Measurements from ENCODE around the gene IRX3. TPM values are rescaled to one million over a fixed set of nuclear protein-coding genes. Genes with fewer than 3 reads are reported as not detected.
A peak's percentile ranks its signal among the peaks of the same experiment; 100 is the strongest.

Gene IRX3
- total RNA-seq, 2 donors from 2014 or later: 5.0 to 6.2 TPM

DNA sequence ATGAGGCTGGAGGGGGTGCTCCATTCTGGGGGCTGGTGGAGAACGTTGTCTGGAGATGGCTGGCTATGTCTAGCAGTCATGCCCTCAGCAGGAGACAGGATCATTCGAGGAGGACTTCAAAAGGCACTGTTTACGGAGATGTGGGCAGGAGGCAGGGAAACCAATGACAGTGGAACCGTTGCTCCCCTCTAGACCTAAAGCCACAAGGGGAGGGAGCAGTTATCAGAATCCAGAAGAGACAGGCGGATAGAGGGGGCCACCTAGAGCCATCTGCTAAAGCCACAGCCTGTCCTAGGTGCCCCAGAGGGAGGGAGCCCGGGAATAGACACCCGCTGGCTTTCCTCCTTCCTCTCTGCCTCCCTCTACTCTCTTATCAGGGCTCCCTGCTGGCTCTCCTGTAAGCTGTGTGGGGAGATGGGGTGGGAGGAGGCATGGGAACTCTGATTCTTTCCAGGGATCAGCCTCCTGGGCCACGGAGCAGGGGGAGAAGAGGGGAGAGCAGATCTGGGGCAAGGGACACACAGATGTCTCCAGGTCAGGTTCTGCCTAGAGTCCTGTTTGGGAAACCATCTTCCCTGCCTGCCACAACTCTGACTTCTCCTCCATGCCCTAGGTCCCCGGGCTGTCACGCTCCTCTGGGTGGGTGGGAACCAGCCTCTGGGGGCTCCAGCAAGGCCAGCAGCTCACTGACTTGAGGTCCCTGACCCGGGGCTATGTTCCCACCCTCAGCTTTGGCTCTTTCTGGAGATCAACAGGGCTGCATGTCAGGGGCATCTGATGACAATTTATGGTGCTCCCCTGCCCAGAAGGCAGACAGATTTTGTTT lies 42.3 kb downstream of the IRX3 start:
- ATAC-seq: no peak
- intact Hi-C loops (cut with DNase I): no loop called here
- no peak for DNase-seq

DNA sequence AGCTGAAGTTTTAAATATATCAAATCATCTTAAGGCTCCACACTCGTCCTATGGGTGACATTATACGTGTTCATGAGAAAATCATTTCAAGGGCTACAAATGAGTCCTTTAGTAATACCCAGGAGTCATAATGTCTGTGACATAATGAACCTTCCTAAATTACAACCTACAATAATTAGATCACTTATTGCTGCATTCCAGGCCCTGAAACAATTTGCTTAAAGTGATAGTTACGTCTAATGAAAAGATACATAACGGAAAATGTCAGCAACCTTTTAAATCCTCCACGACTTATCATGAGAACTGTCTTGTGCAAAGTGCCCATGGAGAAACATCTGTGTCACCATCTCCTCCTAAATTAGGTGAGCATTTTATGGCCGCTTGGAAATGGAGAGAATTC lies 43.4 kb downstream of the IRX3 start:
- intact Hi-C loops (cut with DNase I): no loop called here
- DNase-seq: no peak
- ATAC-seq: no peak

DNA sequence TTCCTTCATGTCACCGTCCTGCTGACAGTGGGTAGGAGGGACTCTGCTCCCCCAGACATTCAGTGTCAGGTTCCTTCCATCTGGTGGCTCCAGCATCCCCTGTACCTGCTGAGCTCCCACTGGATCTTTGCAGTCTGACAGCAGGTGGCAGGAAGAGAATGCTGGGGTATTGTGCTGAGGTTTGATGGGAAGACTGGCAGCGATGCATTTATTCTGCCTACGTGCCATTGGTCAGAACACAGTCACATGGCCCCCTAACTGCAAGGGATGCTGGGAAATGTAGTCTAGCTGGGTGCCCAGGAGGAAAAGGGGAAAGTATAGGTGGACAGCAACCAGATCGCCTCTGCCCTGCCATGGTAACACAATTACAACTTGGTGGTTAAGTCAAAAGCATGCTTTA lies 44.4 kb downstream of the IRX3 start:
- ATAC-seq (no peak), DNase-seq (no peak)
- intact Hi-C loops (cut with DNase I): no loop called here

DNA sequence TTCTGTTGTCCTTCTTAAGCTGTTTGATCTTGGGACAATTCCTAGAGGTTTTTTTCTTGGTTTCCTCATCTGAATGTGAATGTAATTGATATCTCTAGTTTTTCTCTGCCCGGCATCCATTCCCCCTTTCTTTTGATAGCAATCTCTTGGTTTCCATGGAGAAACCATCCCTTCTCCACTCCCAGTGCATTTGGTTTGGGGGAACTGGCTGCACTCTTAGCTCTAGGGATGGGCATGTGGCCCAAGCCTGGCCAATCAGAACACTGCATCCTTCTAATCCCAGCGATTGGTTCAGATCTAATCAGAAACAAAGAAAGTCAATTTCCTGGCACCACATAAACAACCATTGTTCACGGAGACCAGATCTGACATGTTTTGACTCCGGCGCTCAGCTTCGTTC lies 45.1 kb downstream of the IRX3 start:
- DNase-seq (no peak), ATAC-seq (no peak)

DNA sequence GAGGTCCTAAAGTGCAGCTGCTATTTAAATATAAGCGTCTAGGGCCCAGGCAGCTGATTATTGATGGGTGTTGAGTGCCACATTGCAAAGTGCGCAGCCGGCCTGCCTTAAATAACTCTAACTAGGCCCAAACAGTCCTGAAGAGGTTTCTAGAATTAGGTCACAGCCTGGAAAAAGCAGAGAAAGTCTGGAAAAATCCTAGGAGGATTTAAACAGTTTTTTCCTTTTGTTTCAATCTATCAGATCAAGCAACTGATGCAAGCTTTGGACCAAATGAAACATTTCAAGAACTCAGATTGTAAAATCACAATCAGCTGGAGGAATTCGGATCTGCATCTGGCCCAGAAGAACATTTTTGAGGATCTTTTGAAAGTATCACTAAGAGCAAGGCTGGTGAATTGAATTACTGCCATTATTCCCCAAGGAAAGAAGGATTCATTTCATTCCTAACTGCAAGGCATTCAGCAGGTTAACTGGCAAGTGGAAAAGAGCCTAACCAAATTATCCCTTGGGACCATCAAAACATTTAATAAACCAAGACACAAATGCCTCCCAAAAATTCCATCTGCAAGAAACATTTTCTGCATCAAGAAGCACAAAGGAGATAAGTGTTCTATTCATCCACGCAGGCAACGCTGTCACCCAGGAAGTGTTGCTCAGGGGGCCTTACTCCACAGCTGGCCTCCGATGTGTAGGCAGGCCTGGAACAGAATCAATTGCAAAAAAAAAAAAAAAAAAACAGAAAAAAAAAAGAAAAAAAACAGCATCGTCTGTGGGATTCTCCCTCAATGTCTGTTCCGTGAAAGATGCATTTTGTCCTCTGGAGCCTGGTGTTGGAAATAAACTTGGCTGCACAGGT lies 46.1 kb downstream of the IRX3 start:
- ATAC-seq (peak; percentile 66 to 73), DNase-seq (no peak)
- intact Hi-C loops (cut with DNase I): no loop called here

More for the DNA sequence above, 45.1 kb downstream of the IRX3 start:
- intact Hi-C loops (cut with DNase I): no loop called here

DNA sequence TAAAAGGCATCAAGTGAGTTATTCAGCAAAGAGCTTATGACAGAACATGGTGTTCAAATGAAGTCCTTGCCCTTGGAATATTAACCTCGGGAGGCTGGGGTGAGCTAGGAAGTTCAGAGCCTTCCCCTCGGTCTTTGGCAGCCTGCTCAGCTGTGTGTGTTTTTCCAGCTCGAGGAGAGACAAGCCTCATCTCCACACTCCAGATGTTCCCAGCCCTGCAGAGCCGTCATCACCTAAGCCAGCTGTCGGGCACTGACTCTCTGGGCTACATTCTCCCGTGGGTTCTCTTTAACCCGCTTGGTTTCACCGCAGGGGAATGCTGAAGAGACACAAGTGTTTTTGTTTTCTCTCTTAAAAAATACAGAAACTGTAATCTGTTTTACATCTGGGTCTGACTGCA lies 47.1 kb downstream of the IRX3 start:
- ATAC-seq (peak; percentile 39 to 86), DNase-seq (no peak)
- intact Hi-C loops (cut with DNase I): loop anchor here in 1 of 2 donors (10.0 kb wide), 1 partner anchor 275 kb away; no protein-coding TSS in a partner anchor

DNA sequence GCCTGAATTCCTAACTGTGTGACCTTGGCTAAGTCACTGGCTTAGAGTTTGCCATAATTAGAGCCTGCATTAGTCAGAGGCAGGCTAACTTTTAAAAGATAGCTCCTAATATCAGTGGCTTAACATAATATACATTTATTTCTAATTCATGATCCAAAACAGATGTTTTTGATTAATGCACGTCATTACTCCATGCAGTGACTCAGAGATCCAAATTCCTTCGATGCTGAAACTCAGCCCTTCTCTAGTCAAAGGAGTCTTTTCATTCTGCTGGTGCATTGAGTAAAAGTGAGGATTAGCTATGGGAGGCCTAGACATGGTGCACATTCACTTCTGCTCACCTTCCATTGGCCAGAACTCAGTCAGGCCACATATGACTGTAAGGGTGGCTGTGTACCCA lies 49.8 kb downstream of the IRX3 start:
- intact Hi-C loops (cut with DNase I): loop anchor here in 1 of 2 donors (10.0 kb wide), 1 partner anchor 272 kb away; no protein-coding TSS in a partner anchor
- ATAC-seq (peak in 1 of 2 donors; percentile 18), DNase-seq (no peak)

DNA sequence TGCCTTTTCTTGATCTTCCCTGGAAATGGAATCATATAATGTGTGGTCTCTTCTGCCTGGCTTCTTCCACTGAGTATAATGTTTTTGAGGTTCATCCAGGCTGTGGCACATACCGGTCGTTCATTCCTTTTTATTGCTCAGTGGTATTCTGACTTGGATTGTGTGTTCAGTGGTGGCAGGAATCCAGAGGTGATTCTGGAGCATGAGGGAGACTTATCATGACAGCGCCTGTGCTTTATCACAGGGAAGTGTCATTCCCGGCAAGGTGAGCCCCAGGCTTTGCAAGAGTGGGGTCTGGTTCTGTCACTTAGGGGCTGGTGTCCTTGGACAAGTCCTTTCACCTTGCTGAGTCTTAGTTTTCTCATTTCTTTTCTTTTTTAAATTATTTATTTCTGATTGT lies 53.0 kb downstream of the IRX3 start:
- no peak for DNase-seq
- intact Hi-C loops (cut with DNase I): loop anchor here in 1 of 2 donors (10.0 kb wide), 1 partner anchor 269 kb away; no protein-coding TSS in a partner anchor
- ATAC-seq: no peak

All from left cardiac atrium (tissue), 4 donors.